Karpas-422 (cell line): ENCODE results near the gene ZNF148. TPM values are rescaled to one million over a fixed set of nuclear protein-coding genes. Genes with fewer than 3 reads are reported as not detected.

Experiments
- DNase-seq: peaks from one replicate; pipeline ENCODE4 v3.0.0-alpha.2; 2015
- H2AFZ ChIP-seq: fragments of 200-600 bp; sonication (generic); 2 replicates; pipeline ENCODE4 v1.6.1; 2014; ENCODE audit warnings: antibody characterized with exemption, low read length, mixed read lengths
- H3K27ac ChIP-seq: fragments of 200-600 bp; sonication (generic); 2 replicates; pipeline ENCODE4 v1.5.1; 2014; ENCODE audit warnings: mild to moderate bottlenecking, low read length, moderate library complexity
- H3K27me3 ChIP-seq: fragments of 200-600 bp; sonication (generic); 2 replicates; pipeline ENCODE4 v1.6.1; 2014; ENCODE audit warnings: low read length, mixed read lengths
- H3K36me3 ChIP-seq: fragments of 200-600 bp; sonication (generic); 2 replicates; pipeline ENCODE4 v1.6.1; 2014; ENCODE audit warnings: low read length, mixed read lengths; ENCODE audit not compliant: insufficient read depth
- H3K4me1 ChIP-seq: fragments of 200-600 bp; sonication (generic); 2 replicates; pipeline ENCODE4 v1.6.1; 2014; ENCODE audit warnings: mild to moderate bottlenecking, low read length, mixed read lengths
- H3K4me2 ChIP-seq: fragments of 200-600 bp; sonication (generic); 2 replicates; pipeline ENCODE4 v1.6.1; 2014; ENCODE audit warnings: low read length, low read depth, mild to moderate bottlenecking; ENCODE audit not compliant: poor library complexity, severe bottlenecking
- H3K4me3 ChIP-seq: fragments of 200-600 bp; sonication (generic); 2 replicates; pipeline ENCODE4 v1.5.1; 2014; ENCODE audit warnings: mild to moderate bottlenecking, antibody characterized with exemption, low read length, mixed read lengths
- H3K79me2 ChIP-seq: fragments of 200-600 bp; sonication (generic); 2 replicates; pipeline ENCODE4 v1.6.1; 2014; ENCODE audit warnings: mild to moderate bottlenecking, low read length, mixed read lengths
- H3K9ac ChIP-seq: fragments of 200-600 bp; sonication (generic); 2 replicates; pipeline ENCODE4 v1.6.0; 2014; ENCODE audit warnings: low read length
- H3K9me2 ChIP-seq: fragments of 200-600 bp; sonication (generic), shearing (Covaris generic); replicated peaks from 2 replicates; pipeline ENCODE4 v1.6.0; 2014; ENCODE audit warnings: mild to moderate bottlenecking, low read length, moderate library complexity; ENCODE audit not compliant: insufficient read depth
- H3K9me3 ChIP-seq: fragments of 300-700, 200-600 bp; sonication (generic); 2 replicates; pipeline ENCODE4 v1.6.1; 2014; ENCODE audit warnings: low read length, mixed read lengths
- H4K20me1 ChIP-seq: fragments of 200-600 bp; sonication (generic); 2 replicates; pipeline ENCODE4 v1.6.1; 2014; ENCODE audit warnings: mild to moderate bottlenecking, antibody characterized with exemption, low read length, low read depth; ENCODE audit not compliant: insufficient read depth
- total RNA-seq: library from RNA; depleted of rRNA; stranded (reverse); fragments of >200 nt; shearing (Covaris generic); gene quantifications from 2 replicates; pipeline ENCODE4 v1.2.3, GENCODE V29; 2014; ENCODE audit warnings: low replicate concordance

Gene ZNF148
- total RNA-seq, 1 experiment from 2014 or later = 53.8 TPM

DNA sequence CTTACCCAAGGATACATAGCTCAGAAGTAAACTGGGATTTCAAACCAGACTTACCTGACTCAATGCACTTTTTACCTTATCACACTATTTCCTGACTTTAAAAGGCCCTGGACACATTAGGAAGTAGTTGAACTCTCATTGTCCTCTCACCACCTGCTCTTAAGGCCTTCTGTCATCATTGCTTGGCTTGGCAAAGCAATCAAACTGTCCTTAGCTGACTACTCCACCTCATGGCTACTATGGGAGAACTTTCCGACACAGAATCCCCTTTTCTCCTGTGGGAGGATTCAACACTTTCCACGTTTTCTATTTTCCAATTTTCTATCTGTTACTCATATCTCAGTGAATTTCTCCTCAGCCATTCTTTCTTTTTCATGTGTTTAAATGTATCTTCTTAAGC lies 55.4 kb downstream of the ZNF148 start:
- DNase-seq = no peak
- no peak overlapping the region for H3K4me2 ChIP-seq
- no peak overlapping the region for H2AFZ ChIP-seq
- no peaks in the 10 kb centered on the region for H3K9me2 ChIP-seq
- peaks cover 79% of the 10 kb centered on the region for H3K79me2 ChIP-seq
- H3K9ac ChIP-seq = no peak overlapping the region
- peaks cover 27% of the 10 kb centered on the region for H3K36me3 ChIP-seq
- H3K4me3 ChIP-seq = no peak overlapping the region
- H3K27ac ChIP-seq = no peak overlapping the region
- H3K4me1 ChIP-seq = peaks cover 19% of the 10 kb centered on the region
- no peaks in the 10 kb centered on the region for H3K9me3 ChIP-seq
- no peaks in the 10 kb centered on the region for H3K27me3 ChIP-seq
- no peaks in the 10 kb centered on the region for H4K20me1 ChIP-seq

DNA sequence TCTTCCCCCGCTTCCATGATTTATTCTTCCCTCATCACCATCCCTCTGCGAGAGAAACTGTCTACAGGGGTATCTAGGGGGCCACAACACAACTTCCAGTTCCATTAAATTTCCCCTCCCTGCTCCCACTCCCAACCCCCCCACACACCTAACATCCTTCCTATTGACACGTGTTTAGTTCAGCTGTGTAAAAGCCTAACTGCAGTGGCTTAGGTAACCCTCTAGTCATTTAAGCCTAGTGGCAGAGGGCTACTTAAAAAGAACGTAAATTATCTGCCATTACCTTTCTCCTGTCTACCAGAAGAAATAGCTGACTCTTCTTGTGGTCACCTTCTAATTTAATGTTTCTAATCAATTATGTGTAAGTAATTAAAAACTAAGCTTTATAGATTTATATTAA lies 56.3 kb downstream of the ZNF148 start:
- Histone ChIP-seq H3K4me2 (no peak overlapping the region), H3K79me2 (peaks cover 79% of the 10 kb centered on the region), H3K4me3 (no peak overlapping the region), H3K36me3 (peaks cover 36% of the 10 kb centered on the region), H2AFZ (no peak overlapping the region), H3K4me1 (peaks cover 19% of the 10 kb centered on the region), H3K9ac (no peak overlapping the region), H3K27ac (no peak overlapping the region), H4K20me1 (no peaks in the 10 kb centered on the region), H3K27me3 (no peaks in the 10 kb centered on the region), H3K9me2 (no peaks in the 10 kb centered on the region), H3K9me3 (no peaks in the 10 kb centered on the region)
- DNase-seq = no peak

DNA sequence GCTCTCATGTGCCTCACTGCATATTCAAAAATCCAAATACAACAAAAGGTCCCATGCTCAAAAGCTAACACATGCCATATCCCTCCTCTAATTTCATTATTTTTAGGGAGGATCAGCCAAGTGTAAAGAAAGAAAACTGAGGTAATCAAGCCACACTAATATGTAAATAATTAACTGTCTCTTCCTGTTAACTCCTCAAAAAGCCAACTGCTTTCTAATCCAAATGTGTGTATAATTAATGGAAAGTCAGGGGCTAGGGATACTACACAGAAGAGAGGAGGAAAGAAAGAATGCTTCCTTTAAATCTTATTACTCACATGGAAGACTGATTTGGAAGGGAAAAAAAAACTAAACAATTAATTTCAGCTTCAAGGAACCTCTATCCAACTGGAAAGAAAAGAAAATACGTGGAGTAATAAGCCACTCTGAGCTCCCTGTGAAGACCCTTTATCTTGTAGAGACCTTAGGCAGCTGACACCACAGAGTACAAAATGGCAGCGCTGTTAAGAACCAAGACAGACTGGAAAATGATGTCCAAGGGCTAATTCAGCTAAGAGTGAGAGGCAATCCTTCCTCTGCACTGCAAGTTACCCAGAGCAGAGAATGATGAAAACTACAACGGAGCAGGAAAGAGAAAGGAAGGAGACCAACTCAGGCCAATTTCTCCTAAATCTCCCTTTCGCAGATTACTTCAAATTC lies 56.8 kb downstream of the ZNF148 start:
- H3K4me2 ChIP-seq = no peak overlapping the region
- H3K36me3 ChIP-seq = peaks cover 41% of the 10 kb centered on the region
- DNase-seq = no peak
- H3K79me2 ChIP-seq = peaks cover 81% of the 10 kb centered on the region
- no peak overlapping the region for H3K27ac ChIP-seq
- no peak overlapping the region for H3K9ac ChIP-seq
- H2AFZ ChIP-seq = no peak overlapping the region
- peaks cover 19% of the 10 kb centered on the region for H3K4me1 ChIP-seq
- H4K20me1 ChIP-seq = no peaks in the 10 kb centered on the region
- H3K9me2 ChIP-seq = no peaks in the 10 kb centered on the region
- H3K4me3 ChIP-seq = no peak overlapping the region
- no peaks in the 10 kb centered on the region for H3K27me3 ChIP-seq
- no peaks in the 10 kb centered on the region for H3K9me3 ChIP-seq

- Histone ChIP-seq H3K36me3 (peaks cover 43% of the 10 kb centered on the region), H4K20me1 (no peaks in the 10 kb centered on the region), H3K9me3 (no peaks in the 10 kb centered on the region), H3K27ac (no peak overlapping the region), H3K4me2 (no peak overlapping the region), H3K9me2 (no peaks in the 10 kb centered on the region), H3K79me2 (peaks cover 81% of the 10 kb centered on the region), H3K9ac (no peak overlapping the region), H3K27me3 (no peaks in the 10 kb centered on the region), H2AFZ (no peak overlapping the region), H3K4me1 (peaks cover 19% of the 10 kb centered on the region), H3K4me3 (no peak overlapping the region)
- no peak for DNase-seq
Observed at GRCh38 chr3:125317761-125318160, 57.4 kb downstream of the ZNF148 start.

- Histone ChIP-seq H3K4me3 (no peak overlapping the region), H3K4me1 (peaks cover 19% of the 10 kb centered on the region), H4K20me1 (no peaks in the 10 kb centered on the region), H3K9me2 (no peaks in the 10 kb centered on the region), H2AFZ (no peak overlapping the region), H3K9ac (no peak overlapping the region), H3K27ac (no peak overlapping the region), H3K36me3 (peaks cover 44% of the 10 kb centered on the region), H3K4me2 (peak overlapping the region; percentile 4), H3K27me3 (no peaks in the 10 kb centered on the region), H3K9me3 (peaks cover 6% of the 10 kb centered on the region; the same call in 1 of the 2 replicates), H3K79me2 (peaks cover 81% of the 10 kb centered on the region)
- DNase-seq = peak; percentile 44
Observed at GRCh38 chr3:125316949-125317348, 58.2 kb downstream of the ZNF148 start.

DNA sequence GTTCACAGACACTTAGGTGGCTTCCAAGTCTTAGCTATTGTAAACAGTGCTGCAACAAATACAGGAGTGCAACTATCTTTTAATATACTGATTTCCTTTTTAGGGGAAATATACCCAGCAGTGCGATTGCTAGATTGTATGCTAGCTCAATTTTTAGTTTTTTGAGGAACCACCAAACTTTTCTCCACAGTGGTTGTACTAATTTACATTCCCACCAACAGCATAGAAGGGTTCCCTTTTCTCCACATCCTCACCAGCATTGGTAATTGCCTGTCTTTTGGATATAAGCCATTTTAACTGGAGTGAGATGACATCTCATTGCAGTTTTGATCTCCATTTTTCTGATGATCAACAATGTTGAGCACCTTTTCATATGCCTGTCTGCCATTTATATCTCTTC lies 58.9 kb downstream of the ZNF148 start:
- Histone ChIP-seq H3K36me3 (peaks cover 48% of the 10 kb centered on the region), H3K27me3 (no peaks in the 10 kb centered on the region)

DNA sequence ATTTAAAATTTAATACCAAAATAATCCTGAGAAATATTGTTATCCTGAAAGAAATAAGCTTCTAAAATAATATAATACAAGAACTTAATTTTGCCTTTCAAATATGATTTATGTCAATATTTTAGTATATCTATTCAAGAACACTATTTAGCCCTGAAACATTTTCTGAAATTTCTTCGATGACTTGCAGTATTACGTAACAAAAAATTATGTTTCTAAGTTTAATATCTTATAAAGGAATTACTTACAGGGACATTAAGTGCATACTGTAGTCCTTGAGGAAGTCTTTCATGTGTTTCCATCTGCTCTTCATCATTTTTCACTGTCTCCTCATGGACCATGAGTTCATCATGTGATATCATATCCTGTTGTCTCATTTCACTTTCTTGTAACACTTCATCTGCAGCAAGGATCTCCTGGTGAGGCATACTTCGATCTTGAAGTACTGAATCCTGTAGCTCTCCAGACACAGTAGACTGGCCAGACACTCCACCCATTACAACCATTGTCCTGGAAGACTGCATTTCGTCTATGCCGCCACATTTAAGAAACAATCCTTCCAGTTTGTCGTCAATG lies 62.0 kb downstream of the ZNF148 start:
- Histone ChIP-seq H3K4me2 (no peak overlapping the region), H3K4me1 (peaks cover 14% of the 10 kb centered on the region), H3K27ac (no peak overlapping the region), H3K27me3 (no peaks in the 10 kb centered on the region), H2AFZ (no peak overlapping the region), H4K20me1 (no peaks in the 10 kb centered on the region), H3K79me2 (peaks cover 89% of the 10 kb centered on the region), H3K36me3 (peaks cover 74% of the 10 kb centered on the region), H3K9me2 (no peaks in the 10 kb centered on the region), H3K9me3 (peaks cover 11% of the 10 kb centered on the region), H3K4me3 (no peak overlapping the region), H3K9ac (no peak overlapping the region)
- DNase-seq = no peak

More for the DNA sequence above, 58.9 kb downstream of the ZNF148 start:
- Histone ChIP-seq H3K9me3 (peaks cover 6% of the 10 kb centered on the region; the same call in 1 of the 2 replicates), H3K9me2 (no peaks in the 10 kb centered on the region), H3K4me2 (no peak overlapping the region), H3K4me3 (no peak overlapping the region), H2AFZ (no peak overlapping the region), H3K4me1 (peaks cover 19% of the 10 kb centered on the region), H3K79me2 (peaks cover 83% of the 10 kb centered on the region), H4K20me1 (no peaks in the 10 kb centered on the region), H3K27ac (no peak overlapping the region), H3K9ac (no peak overlapping the region)
- DNase-seq = no peak

GRCh38 chr3:125310623-125311081 lies 64.5 kb downstream of the ZNF148 start:
- H2AFZ ChIP-seq = no peak overlapping the region
- H3K27ac ChIP-seq = no peak overlapping the region
- peaks cover 65% of the 10 kb centered on the region for H3K36me3 ChIP-seq
- no peak overlapping the region for H3K9ac ChIP-seq
- H3K9me2 ChIP-seq = no peaks in the 10 kb centered on the region
- H3K4me1 ChIP-seq = no peaks in the 10 kb centered on the region
- no peak overlapping the region for H3K4me3 ChIP-seq
- no peaks in the 10 kb centered on the region for H3K27me3 ChIP-seq
- H3K4me2 ChIP-seq = no peak overlapping the region
- peaks cover 91% of the 10 kb centered on the region for H3K79me2 ChIP-seq
- no peak for DNase-seq
- peaks cover 11% of the 10 kb centered on the region for H3K9me3 ChIP-seq
- H4K20me1 ChIP-seq = no peaks in the 10 kb centered on the region
